HepG2 (cell line): ENCODE data around the gene TMEM182. TPM values are rescaled to one million over a fixed set of nuclear protein-coding genes. Genes with fewer than 3 reads are reported as not detected.

Source experiments
- ATAC-seq: fragments of 200-7000 bp; cut with Tn5 transposase; 3 replicates; pipeline ENCODE4 v1.9.1; 2020; ENCODE audit warnings: mild to moderate bottlenecking, moderate library complexity
- BruUV-seq: library from RNA; stranded (reverse); fragments of 400-500 nt; replicated peaks from 2 replicates; lab custom pipeline; 2021; lab: Mats Ljungman, UMichigan
- CTCF ChIA-PET: fragments of 300-600 bp; formaldehyde crosslinking; extraction: SDS; loops from one replicate; lab custom pipeline; 2021; ENCODE audit warnings: low total read pairs, inconsistent platforms, low intra/inter-chr PET ratio; lab: Yijun Ruan, JAX
- POLR2A ChIA-PET: fragments of 350-600 bp; sonication (Branson Sonifier 250); formaldehyde crosslinking; loops from one replicate; lab custom pipeline; 2020; ENCODE audit warnings: antibody characterized with exemption, inconsistent platforms; lab: Yijun Ruan, JAX
- DNase-seq: peaks from one replicate; pipeline ENCODE4 v3.0.0-alpha.2; 2015; ENCODE audit warnings: low spot score
- FAIRE-seq: peaks from 3 replicates; lab custom pipeline; 2011; peaks lifted over from hg19 to GRCh38; lab: Jason Lieb, UNC
- H2AFZ ChIP-seq: one replicate; pipeline ENCODE4 v1.6.1; 2011; ENCODE audit warnings: low read length, inconsistent platforms
- H3K27ac ChIP-seq: fragments of 300-600 bp; 3 replicates; pipeline ENCODE4 v1.8.0; 2011; ENCODE audit warnings: mixed run types, mild to moderate bottlenecking, mixed read lengths, low read length, inconsistent platforms; ENCODE audit not compliant: insufficient read depth; ENCODE audit errors: extremely low read length
- H3K27me3 ChIP-seq, 2 experiments: fragments of 200-600 bp in 1 of 2; 2 replicates in 1 of 2; 3 replicates in 1 of 2; pipeline versions ENCODE4 v1.6.0 to v1.8.0; 2011; ENCODE audit warnings: low read length in 2 of 2, mild to moderate bottlenecking in 2 of 2, moderate library complexity in 2 of 2, inconsistent platforms in 1 of 2; ENCODE audit not compliant: insufficient read depth in 2 of 2, control insufficient read depth in 1 of 2
- H3K36me3 ChIP-seq, 2 experiments: fragments of 200-600 bp in 1 of 2; replicated peaks in 1 of 2; 2 replicates in 1 of 2; 3 replicates in 1 of 2; pipeline versions ENCODE4 v1.5.1 to v1.8.0; 2011; ENCODE audit warnings: low read length in 2 of 2, inconsistent platforms in 1 of 2; ENCODE audit not compliant: insufficient read depth in 2 of 2, control insufficient read depth in 1 of 2
- H3K4me1 ChIP-seq: 2 replicates; pipeline ENCODE4 v1.5.1; 2012; ENCODE audit warnings: low read length, inconsistent platforms; ENCODE audit not compliant: insufficient read depth
- H3K4me2 ChIP-seq: 2 replicates; pipeline ENCODE4 v1.6.0; 2011; ENCODE audit warnings: low read depth, low read length, inconsistent platforms
- H3K4me3 ChIP-seq, 3 experiments: fragments of 200-600 bp in 1 of 3; sonication (generic), shearing (Covaris generic) in 1 of 3; replicated peaks in 1 of 3; 2 replicates each; pipeline ENCODE4 v1.5.1; 2011 to 2016; ENCODE audit warnings: low read length in 3 of 3, inconsistent platforms in 2 of 3, low read depth in 2 of 3, mild to moderate bottlenecking in 2 of 3, control low read depth in 1 of 3, mixed read lengths in 1 of 3; ENCODE audit not compliant: insufficient read depth in 1 of 3
- H3K79me2 ChIP-seq: one replicate; pipeline ENCODE4 v1.6.1; 2011; ENCODE audit warnings: low read length, inconsistent platforms; ENCODE audit not compliant: insufficient read depth
- H3K9ac ChIP-seq: 2 replicates; pipeline ENCODE4 v1.6.0; 2011; ENCODE audit warnings: mild to moderate bottlenecking, low read depth, low read length, inconsistent platforms; ENCODE audit not compliant: insufficient read depth
- H3K9me3 ChIP-seq: 2 replicates; pipeline ENCODE4 v1.5.1; 2012; ENCODE audit warnings: mild to moderate bottlenecking, low read length
- H4K20me1 ChIP-seq: 2 replicates; pipeline ENCODE4 v1.6.0; 2011; ENCODE audit warnings: inconsistent platforms, mild to moderate bottlenecking, low read length, moderate library complexity; ENCODE audit not compliant: insufficient read depth
- ATF7 ChIP-seq, 2 experiments: fragments of 450-650 bp in 1 of 2; sonication (generic) in 1 of 2; formaldehyde crosslinking in 1 of 2; IDR thresholded peaks; 2 replicates each; pipeline versions ENCODE4 v1.4.0 to v1.6.1; 2016 to 2020; ENCODE audit warnings: antibody characterized with exemption in 1 of 2, mild to moderate bottlenecking in 1 of 2, missing genetic modification reagents in 1 of 2
- CBX1 ChIP-seq: IDR thresholded peaks from one replicate; pipeline ENCODE4 v1.6.1; 2016; ENCODE audit warnings: antibody characterized with exemption, low read depth
- CTCF ChIP-seq: sonication (generic); formaldehyde crosslinking; IDR thresholded peaks from 2 replicates; pipeline ENCODE4 v1.5.0; 2020; ENCODE audit warnings: mild to moderate bottlenecking, missing genetic modification reagents, moderate library complexity
- ELF4 ChIP-seq: sonication (generic); formaldehyde crosslinking; IDR thresholded peaks from 2 replicates; pipeline ENCODE4 v1.5.0; 2020; ENCODE audit warnings: missing genetic modification reagents, mild to moderate bottlenecking, moderate library complexity, borderline replicate concordance
- FOXJ3 ChIP-seq: sonication (generic); formaldehyde crosslinking; IDR thresholded peaks from 2 replicates; pipeline ENCODE4 v1.4.0; 2020; ENCODE audit warnings: missing genetic modification reagents, mild to moderate bottlenecking, borderline replicate concordance
- IKZF5 ChIP-seq: IDR thresholded peaks from 2 replicates; pipeline ENCODE4 v1.6.1; 2018; ENCODE audit warnings: missing genetic modification reagents, mild to moderate bottlenecking, missing compliant biosample characterization
- KDM5A ChIP-seq: fragments of 200-600 bp; sonication (generic); IDR thresholded peaks from 2 replicates; pipeline ENCODE4 v1.7.0; 2018; ENCODE audit warnings: antibody characterized with exemption, mild to moderate bottlenecking, low read length, borderline replicate concordance
- KMT2A ChIP-seq: sonication (generic); formaldehyde crosslinking; IDR thresholded peaks from 2 replicates; pipeline ENCODE4 v1.4.0; 2020; ENCODE audit warnings: missing genetic modification reagents
- MYNN ChIP-seq: sonication (generic); formaldehyde crosslinking; IDR thresholded peaks from 2 replicates; pipeline ENCODE4 v1.4.0; 2020; ENCODE audit warnings: mild to moderate bottlenecking, low read depth, missing genetic modification reagents
- PRPF4 ChIP-seq: fragments of 200-400 bp; formaldehyde crosslinking; IDR thresholded peaks from 2 replicates; pipeline ENCODE4 v1.6.1; 2016; ENCODE audit warnings: low read length, low read depth; ENCODE audit not compliant: poor library complexity, severe bottlenecking
- REL ChIP-seq: sonication (generic); formaldehyde crosslinking; conservative IDR thresholded peaks from 2 replicates; pipeline ENCODE4 v1.8.0; 2022; ENCODE audit warnings: mild to moderate bottlenecking, missing genetic modification reagents, moderate library complexity
- SMC3 ChIP-seq: IDR thresholded peaks from 2 replicates; pipeline ENCODE4 v1.6.1; 2011; ENCODE audit warnings: low read length, improper control_type of control experiment
- STAG1 ChIP-seq: sonication (generic); formaldehyde crosslinking; IDR thresholded peaks from 2 replicates; pipeline ENCODE4 v1.4.0; 2020; ENCODE audit warnings: missing genetic modification reagents
- XRCC5 ChIP-seq: fragments of 200-400 bp; formaldehyde crosslinking; optimal IDR thresholded peaks from 2 replicates; pipeline ENCODE3; 2017; ENCODE audit warnings: mild to moderate bottlenecking, low read length
- ZFX ChIP-seq: sonication (generic); formaldehyde crosslinking; IDR thresholded peaks from 2 replicates; pipeline ENCODE4 v1.4.0; 2020; ENCODE audit warnings: mild to moderate bottlenecking, low read depth, missing genetic modification reagents, moderate library complexity
- ZNF230 ChIP-seq: sonication (generic); formaldehyde crosslinking; IDR thresholded peaks from 2 replicates; pipeline ENCODE4 v1.4.0; 2020; ENCODE audit warnings: mild to moderate bottlenecking, missing genetic modification reagents
- ZNF256 ChIP-seq: sonication (generic); formaldehyde crosslinking; conservative IDR thresholded peaks from 2 replicates; pipeline ENCODE4 v1.4.0; 2020; ENCODE audit warnings: missing genetic modification reagents
- ZNF333 ChIP-seq: sonication (generic); formaldehyde crosslinking; IDR thresholded peaks from 2 replicates; pipeline ENCODE4 v1.4.0; 2020; ENCODE audit warnings: mild to moderate bottlenecking, missing genetic modification reagents, borderline replicate concordance
- ZNF776 ChIP-seq: sonication (generic); formaldehyde crosslinking; IDR thresholded peaks from 2 replicates; pipeline ENCODE4 v1.4.0; 2020; ENCODE audit warnings: mild to moderate bottlenecking, missing genetic modification reagents
- WGBS: methylation state at CpG from one replicate; pipeline ENCODE4 v1.1.6; 2017; ENCODE audit warnings: low lambda C conversion rate; 5-methylcytosine and 5-hydroxymethylcytosine counted together
- in situ Hi-C: cut with HindIII; loops from 2 replicates; pipeline ENCODE4 v1.10.0; 2017; ENCODE audit warnings: low pct_unique_long_range_greater_than_20kb; ENCODE audit not compliant: extremely low pct_ligation_motif_present
- intact Hi-C: fragments of 100-400 bp; cut with micrococcal nuclease; formaldehyde crosslinking; loops from one replicate; pipeline ENCODE4 v1.10.0; 2022; ENCODE audit not compliant: unreplicated experiment
- polyA plus RNA-seq, 8 experiments: library from polyadenylated mRNA; depleted of rRNA in 3 of 8; stranded (reverse) in 7 of 8; unstranded in 1 of 8; fragments of >200 nt; fragmentation: Illumina TruSeq in 4 of 8; extraction: Trizol in 4 of 8; gene quantifications; 2 replicates each; pipeline versions ENCODE4 v1.2.1 to v1.2.3, GENCODE V29; 2011 to 2016; ENCODE audit warnings: low read depth in 4 of 8, missing spikeins in 1 of 8, mixed read lengths in 1 of 8; ENCODE audit not compliant: insufficient read depth in 1 of 8
- total RNA-seq, 5 experiments: library from RNA; depleted of rRNA; stranded (reverse); fragments of >200 nt; fragmentation: Illumina TruSeq; extraction: Trizol; gene quantifications; 2 replicates each; pipeline ENCODE4 v1.2.3, GENCODE V29; 2016; ENCODE audit warnings: low read depth in 1 of 5
- TF ChIP-seq, protein P1 (sequence below): sonication (generic); formaldehyde crosslinking; IDR thresholded peaks from 2 replicates; pipeline ENCODE4 v1.5.0; 2020; ENCODE audit warnings: mild to moderate bottlenecking, missing genetic modification reagents

TMEM182 gene
- total and polyA plus RNA-seq, 2 of the 13 experiments (the other 11 are each of a cell fraction or from before 2014, with no cell fraction given), result 8.7 to 8.9 TPM

- Histone ChIP-seq H3K4me1 (no peaks in the 10 kb centered on the region), H3K9me3 (no peaks in the 10 kb centered on the region), H3K4me2 (no peak overlapping the region), H3K36me3 (no peaks in the 10 kb centered on the region), H2AFZ (no peak overlapping the region), H3K4me3 (no peak overlapping the region), H3K9ac (no peak overlapping the region), H3K79me2 (no peaks in the 10 kb centered on the region), H3K27ac (no peak overlapping the region), H4K20me1 (no peaks in the 10 kb centered on the region), H3K27me3 (no peaks in the 10 kb centered on the region)
- FAIRE-seq (peak; percentile 40), ATAC-seq (peak; percentile 96), DNase-seq (peak; percentile 56)
- in situ Hi-C loops (no loop called here), intact Hi-C loops (loop anchor here (1.0 kb wide), 1 partner anchor 31 kb away; no protein-coding TSS in a partner anchor)
- WGBS, result 49% methylated on average over 18 of the region's 19 CpGs
- ChIA-PET POLR2A (no interaction called here), CTCF (interaction anchor here (1.0 to 2.8 kb wide), 2 partner anchors 31 to 320 kb away, joined by 3 to 27 read pairs; no protein-coding TSS in a partner anchor)
- BruUV-seq, result no TSS peak
- TF ChIP-seq FOXJ3 (CRISPR knock-in tag) (no peak), KDM5A (no peak), CTCF (peak; percentile 75), ZNF776 (CRISPR knock-in tag) (0 out of 2 replicates have a peak, but pooled peaks have one; percentile 39), STAG1 (CRISPR knock-in tag) (peak; percentile 60), KMT2A (no peak), ZNF256 (CRISPR knock-in tag) (no peak), XRCC5 (peak; percentile 70), ELF4 (CRISPR knock-in tag) (no peak), ATF7 (IDR thresholded peaks at IDR 0.05) (no peak), ATF7 (CRISPR knock-in tag; IDR thresholded peaks at IDR 0.05) (0 out of 2 replicates have a peak, but pooled peaks have one; percentile 38), IKZF5 (no peak), ZNF230 (0 out of 2 replicates have a peak, but pooled peaks have one; percentile 33), REL (0 out of 2 replicates have a peak, but pooled peaks have one; percentile 50), PRPF4 (no peak), SMC3 (peak; percentile 62), ZNF333 (CRISPR knock-in tag) (0 out of 2 replicates have a peak, but pooled peaks have one; percentile 40), MYNN (CRISPR knock-in tag) (no peak), CBX1 (no peak), ZFX (CRISPR knock-in tag) (0 out of 2 replicates have a peak, but pooled peaks have one; percentile 19)
- TF ChIP-seq, protein P1, sequence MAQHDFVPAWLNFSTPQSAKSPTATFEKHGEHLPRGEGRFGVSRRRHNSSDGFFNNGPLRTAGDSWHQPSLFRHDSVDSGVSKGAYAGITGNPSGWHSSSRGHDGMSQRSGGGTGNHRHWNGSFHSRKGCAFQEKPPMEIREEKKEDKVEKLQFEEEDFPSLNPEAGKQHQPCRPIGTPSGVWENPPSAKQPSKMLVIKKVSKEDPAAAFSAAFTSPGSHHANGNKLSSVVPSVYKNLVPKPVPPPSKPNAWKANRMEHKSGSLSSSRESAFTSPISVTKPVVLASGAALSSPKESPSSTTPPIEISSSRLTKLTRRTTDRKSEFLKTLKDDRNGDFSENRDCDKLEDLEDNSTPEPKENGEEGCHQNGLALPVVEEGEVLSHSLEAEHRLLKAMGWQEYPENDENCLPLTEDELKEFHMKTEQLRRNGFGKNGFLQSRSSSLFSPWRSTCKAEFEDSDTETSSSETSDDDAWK (CRISPR knock-in tag), result no peak
These were observed 79.4 kb downstream of the TMEM182 start for GRCh38 chr2:102841107-102841840.
